ENCODE measurements around the gene ATRIP.

DNA sequence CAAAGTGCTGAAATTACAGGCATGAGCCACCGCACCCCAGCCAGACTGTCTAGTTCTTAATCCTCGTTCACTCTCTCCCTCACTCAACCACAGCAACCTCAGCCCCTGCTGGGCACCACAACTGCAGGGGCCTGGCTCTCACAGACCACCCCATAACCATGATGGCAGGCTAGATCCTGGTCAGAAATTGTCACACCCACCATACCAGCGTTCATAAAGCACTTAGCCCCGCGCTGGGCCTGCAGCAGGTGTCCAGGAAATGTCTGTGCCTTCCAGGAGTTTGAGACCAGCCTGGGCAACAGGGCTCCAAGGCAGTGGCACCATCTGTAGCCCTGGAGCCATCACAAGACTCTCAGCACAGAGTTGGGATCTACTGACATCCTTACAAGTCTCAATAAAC, 55.6 kb downstream of the ATRIP start:
- TF ChIP-seq, protein P1, sequence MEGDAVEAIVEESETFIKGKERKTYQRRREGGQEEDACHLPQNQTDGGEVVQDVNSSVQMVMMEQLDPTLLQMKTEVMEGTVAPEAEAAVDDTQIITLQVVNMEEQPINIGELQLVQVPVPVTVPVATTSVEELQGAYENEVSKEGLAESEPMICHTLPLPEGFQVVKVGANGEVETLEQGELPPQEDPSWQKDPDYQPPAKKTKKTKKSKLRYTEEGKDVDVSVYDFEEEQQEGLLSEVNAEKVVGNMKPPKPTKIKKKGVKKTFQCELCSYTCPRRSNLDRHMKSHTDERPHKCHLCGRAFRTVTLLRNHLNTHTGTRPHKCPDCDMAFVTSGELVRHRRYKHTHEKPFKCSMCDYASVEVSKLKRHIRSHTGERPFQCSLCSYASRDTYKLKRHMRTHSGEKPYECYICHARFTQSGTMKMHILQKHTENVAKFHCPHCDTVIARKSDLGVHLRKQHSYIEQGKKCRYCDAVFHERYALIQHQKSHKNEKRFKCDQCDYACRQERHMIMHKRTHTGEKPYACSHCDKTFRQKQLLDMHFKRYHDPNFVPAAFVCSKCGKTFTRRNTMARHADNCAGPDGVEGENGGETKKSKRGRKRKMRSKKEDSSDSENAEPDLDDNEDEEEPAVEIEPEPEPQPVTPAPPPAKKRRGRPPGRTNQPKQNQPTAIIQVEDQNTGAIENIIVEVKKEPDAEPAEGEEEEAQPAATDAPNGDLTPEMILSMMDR (conservative IDR thresholded peaks at IDR 0.05) = no peak
- TF ChIP-seq EZH2 (IDR thresholded peaks at IDR 0.05; ENCODE audit: low read depth) = no peak
